GM19023 (cell line): ENCODE data around the gene TYMS.
"Not testable (repeated sequence)": the region's sequence is repeated elsewhere in the genome, so short reads cannot be mapped to it uniquely, and the experiment has no call there.

ENCODE experiments used
- ATAC-seq: cut with Tn5 transposase; IDR thresholded peaks from one replicate; pipeline ENCODE4 v1.9.1; 2021; ENCODE audit warnings: mild to moderate bottlenecking, moderate library complexity; ENCODE audit not compliant: unreplicated experiment

TYMS gene

DNA sequence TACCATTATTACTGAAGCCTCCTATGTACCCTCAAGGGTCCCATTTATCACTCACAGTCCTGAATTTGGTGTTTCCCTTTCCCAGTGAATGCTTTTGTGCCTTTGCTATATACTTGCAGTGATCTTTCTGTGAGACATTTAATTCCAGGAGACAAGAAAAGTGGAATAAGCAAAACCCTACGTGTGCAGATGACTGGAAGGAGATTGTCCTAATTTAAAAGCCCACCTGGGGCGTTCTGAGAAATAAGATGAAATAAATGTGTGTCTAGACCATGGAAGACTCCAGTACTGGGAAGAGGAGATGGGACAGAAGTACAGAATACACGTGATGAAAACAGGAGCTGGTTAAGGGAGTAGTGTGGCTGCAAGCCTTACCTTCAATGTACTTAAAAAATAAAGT is 19.3 kb downstream of the TYMS start:
- no peak for ATAC-seq

- peak; percentile 38 for ATAC-seq
Observed at GRCh38 chr18:677145-677544, 19.7 kb downstream of the TYMS start.

DNA sequence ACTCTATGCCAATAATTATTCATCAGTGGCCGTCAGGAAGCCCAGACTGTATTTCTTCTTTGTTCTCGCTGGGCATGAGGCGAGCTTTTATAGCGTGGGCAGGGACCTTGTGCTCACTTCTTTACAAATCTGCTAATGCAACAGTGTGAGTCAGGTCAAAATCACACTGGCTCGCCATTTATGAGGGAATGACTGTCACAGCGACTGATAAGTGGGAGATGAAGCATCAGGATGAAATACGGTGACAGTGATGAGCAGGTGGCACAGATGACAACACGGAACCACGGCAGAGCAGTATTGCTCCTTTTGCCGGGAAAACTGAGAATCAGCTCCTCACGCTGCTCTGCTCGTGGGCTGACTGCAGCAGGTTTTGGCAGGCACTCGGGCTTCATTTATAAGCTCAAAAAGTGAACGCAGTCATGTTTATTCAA is 20.5 kb downstream of the TYMS start:
- no peak for ATAC-seq

- no peak for ATAC-seq
Observed at GRCh38 chr18:678482-679182, 21.2 kb downstream of the TYMS start.

DNA sequence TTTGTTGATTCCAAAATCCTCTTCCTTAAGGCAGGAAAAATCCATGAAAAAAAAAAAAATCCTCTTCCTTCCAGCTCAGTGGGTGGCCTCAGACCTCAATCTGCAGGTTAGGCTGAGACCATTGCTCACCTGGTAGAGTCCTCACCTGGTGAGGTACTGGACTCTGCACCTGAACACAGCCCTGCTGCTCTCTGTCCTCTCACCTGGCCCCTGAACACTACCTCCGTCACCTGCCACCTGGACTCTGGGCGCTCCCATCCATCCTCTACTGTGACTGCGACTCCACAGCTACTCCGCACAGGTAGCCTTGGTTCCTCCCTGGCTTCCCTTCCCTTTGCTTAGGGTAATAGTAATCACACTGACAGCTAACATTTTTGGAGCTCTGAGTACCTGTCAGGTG is 22.1 kb downstream of the TYMS start:
- no peak for ATAC-seq

DNA sequence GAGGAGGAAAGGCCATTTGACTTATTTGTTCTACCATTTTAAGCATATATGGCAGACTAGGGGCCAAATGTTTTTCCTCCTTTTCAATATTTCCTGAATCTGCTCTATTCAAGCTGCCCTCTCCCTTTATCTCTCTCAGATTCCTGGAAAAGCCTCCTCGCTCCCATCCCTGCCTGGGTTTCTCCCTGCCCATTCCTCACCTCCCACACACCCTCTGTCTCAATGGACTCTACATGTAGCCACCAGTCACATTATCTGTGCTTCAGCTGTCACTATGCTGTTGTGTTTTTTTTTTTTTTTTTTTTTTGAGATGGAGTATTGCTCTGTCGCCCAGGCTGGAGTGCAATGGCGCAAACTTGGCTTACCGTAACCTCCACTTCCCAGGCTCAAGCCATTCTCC is 22.9 kb downstream of the TYMS start:
- no peak for ATAC-seq

GRCh38 chr18:681985-682384 is 24.5 kb downstream of the TYMS start:
- no peak for ATAC-seq

DNA sequence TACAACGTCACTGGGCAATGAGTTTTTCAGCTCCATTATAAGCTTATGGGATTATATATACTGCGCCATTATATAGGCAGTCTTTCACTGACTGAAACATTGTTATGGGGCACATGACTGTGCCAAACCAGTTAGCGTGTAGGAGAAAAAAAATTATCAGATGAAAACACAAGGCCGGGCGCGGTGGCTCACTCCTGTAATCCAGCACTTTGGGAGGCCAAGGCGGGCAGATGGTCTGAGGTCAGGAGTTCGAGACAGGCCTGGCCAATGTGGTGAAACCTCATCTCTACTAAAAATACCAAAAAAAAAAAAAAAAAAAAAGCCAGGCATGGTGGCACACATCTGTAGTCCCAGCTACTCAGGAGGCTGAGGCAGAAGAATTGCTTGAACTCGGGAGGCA is 25.0 kb downstream of the TYMS start:
- not testable (repeated sequence) for ATAC-seq

DNA sequence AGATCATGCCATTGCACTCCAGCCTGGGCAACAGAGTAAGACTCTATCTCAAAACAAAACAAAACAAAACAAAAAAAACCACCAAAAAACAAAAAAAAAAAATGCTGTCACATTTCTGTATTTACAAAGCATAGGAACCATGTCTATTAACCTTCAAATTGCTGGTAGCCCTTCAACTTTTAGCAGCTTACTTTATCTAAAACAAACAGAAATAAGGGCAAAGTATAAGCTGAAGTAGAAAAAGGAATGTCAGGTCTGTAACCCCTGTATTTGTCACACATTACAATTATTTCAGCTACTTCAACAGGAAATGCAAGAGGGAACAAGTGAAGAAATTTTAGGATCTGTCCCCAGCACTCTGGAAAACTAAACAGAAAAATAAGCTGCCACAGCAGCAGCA is 25.4 kb downstream of the TYMS start:
- no peak for ATAC-seq

- no peak for ATAC-seq
Observed at GRCh38 chr18:683531-683930, 26.1 kb downstream of the TYMS start.

- no peak for ATAC-seq
Observed at GRCh38 chr18:685438-685837, 28.0 kb downstream of the TYMS start.

GRCh38 chr18:686339-687111 is 29.1 kb downstream of the TYMS start:
- no peak for ATAC-seq

- no peak for ATAC-seq
Observed at GRCh38 chr18:688323-688722, 30.9 kb downstream of the TYMS start.

DNA sequence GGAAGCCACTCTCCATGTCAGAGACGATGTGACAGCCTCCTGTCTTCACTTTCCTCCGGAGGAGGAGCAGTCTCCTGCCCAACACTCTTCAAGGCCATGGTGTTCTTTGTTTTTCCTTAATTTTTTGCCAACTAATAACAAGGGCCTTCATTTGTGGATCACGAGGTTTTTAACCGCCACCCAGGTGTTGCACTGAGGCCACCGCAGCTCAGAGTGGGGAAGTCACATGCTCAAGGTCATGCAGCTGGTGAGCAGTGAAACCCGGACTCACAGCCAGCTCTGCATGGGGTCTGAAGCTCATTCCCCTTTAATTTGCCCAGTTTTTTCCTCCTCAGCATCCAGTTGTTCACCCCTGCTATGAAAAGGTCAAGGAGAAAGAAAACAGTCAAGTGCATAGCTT is 35.4 kb downstream of the TYMS start:
- no peak for ATAC-seq

DNA sequence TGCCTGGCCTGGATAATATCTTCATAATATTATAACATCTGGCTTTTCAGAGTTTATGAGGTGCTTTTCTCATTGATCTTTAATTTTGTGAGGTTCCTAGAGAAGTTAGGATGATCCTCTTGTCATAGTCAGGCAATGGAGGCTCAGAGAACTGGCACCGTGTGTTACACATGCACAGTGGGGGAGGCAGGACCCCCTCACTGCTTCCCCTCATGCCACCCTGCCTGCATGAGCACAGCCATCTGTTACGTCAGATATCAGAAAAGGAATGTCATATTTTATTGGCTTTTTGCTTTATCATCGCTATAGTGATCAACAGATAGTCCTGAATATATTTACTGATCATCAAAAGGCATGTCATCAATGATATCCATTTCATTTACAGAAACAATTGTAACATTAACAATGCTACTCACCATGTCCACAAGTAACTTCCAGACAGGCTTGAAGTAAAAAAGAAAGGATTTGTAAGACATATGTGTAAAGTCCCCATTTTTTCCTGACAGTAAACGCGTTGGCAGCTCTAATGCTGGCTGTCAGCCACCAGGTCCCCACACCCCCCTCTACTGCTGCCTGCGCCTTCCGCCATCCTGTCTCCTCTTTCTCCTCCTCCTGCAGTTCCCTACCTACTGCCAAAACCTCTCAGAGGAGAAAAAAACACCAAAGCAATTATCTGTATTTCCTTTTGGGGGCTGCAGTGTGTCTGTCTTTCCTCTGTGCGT is 36.2 kb downstream of the TYMS start:
- no peak for ATAC-seq

DNA sequence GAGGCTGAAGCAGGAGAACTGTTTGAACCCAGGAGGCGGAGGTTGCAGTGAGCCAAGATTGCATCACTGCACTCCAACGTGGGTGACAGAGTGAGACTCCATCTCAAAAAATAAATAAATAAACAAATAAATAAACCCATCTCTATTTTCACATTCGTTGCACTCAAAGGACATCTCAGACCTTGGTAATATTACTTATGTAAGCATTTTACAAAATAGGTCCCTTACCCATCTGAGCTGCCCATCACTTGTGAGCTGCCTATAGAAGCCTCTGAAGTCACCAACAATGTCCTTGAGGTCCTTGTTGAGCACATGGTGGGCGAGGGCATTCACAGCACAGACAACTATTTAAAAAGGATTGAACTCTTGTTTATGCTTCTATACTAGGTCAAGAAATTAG is 39.6 kb downstream of the TYMS start:
- ATAC-seq, result no peak

GRCh38 chr18:697800-698199 is 40.3 kb downstream of the TYMS start:
- ATAC-seq, result no peak

- no peak for ATAC-seq
Observed at GRCh38 chr18:703213-703967, 45.9 kb downstream of the TYMS start.

- no peak for ATAC-seq
Observed at GRCh38 chr18:706405-706804, 49.0 kb downstream of the TYMS start.

DNA sequence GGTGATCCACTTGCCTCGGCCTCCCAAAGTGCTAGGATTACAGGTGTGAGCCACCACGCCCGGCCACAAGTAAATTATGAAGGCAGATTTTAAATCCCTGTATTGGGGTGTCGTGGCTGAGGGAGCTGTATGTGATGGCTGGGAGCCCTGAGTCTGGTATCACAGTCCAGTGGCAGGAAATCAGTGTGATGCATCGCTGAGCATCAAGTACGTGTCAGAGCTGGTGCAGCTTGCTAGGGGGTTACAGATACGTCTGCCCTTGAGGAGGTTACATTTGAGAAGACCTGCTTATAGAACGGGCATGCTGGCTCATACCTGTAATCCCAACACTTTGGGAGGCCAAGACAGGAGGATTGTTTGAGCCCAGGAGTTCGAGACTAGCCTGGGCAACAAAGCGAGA is 50.6 kb downstream of the TYMS start:
- ATAC-seq, result no peak

- no peak for ATAC-seq
Observed at GRCh38 chr18:709771-710170, 52.3 kb downstream of the TYMS start.
